ENCODE measurements around the gene RPA1.

RPA1 gene

DNA sequence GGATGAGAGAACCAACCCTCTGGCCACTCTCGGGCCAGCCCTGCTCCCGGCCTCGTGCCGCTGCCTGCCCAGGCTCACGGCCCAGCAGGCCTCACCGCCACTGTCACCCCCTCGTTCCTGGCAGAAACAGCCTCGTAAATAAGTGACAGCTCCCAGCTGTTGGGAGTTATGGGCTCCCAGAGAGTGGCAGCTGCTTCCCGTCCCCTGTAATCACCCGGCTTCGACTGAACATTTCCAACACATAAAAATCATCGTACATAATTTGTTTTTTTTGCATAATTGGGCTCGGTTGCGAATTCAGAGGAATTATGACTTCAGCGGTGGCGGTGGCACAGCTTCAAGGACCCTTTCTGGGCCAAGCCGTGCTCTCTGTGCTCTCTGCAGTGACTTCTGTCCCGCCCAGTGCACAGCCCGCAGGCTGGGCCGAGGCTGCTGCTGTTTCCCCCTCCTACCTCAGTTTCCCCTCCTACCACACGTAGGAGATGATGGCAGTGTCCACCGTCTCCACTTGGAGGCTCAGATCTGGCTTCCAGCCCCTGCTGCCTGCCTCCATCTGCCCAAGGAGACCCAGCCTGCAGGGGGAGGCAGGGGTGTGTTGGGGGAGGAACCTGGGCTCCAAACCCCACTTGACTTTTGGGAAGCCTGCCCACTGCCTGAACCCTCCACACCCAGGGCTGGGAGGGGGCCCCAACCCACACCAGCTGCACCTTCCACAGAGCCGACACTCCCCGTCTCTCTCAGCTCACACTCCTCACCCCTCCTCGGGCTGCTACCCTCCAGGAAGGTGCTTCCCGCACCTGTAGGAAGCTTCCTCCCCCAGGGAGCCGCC is 110.4 kb downstream of the RPA1 start:
- Histone ChIP-seq H3K9me3 (ENCODE audit: insufficient read depth, low read depth, low read length) (no peaks in the 10 kb centered on the region), H3K27ac (ENCODE audit: low read length) (no peak overlapping the region), H3K27me3 (ENCODE audit: insufficient read depth, low read length) (no peaks in the 10 kb centered on the region), H3K36me3 (ENCODE audit: insufficient read depth, low read depth, low read length) (no peaks in the 10 kb centered on the region), H3K9ac (ENCODE audit: low read depth, low read length) (no peak overlapping the region), H3K4me3 (ENCODE audit: low read length) (no peak overlapping the region), H3K4me1 (ENCODE audit: insufficient read depth, low read length) (no peaks in the 10 kb centered on the region)

DNA sequence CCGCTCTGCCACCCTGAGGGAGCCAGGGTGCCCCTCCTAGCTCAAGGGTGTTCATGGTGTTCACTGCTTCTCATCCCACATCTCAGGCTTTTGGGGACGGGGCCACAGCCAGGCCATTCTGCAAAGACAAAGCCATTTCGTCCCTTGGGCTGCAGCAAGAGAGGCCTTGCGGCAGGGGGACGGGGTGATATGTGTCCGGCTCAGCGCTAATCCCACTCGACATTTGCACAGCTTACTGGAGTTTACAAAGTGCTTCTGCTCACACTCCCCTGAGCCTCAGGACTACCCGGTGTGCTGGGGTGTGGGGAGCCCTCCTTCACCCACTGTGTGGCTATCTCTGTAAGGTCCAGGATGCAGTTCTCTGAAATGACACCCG is 111.0 kb downstream of the RPA1 start:
- H3K4me1 ChIP-seq (ENCODE audit: insufficient read depth, low read length), result no peaks in the 10 kb centered on the region
- no peaks in the 10 kb centered on the region for H3K27me3 ChIP-seq (ENCODE audit: insufficient read depth, low read length)
- H3K9ac ChIP-seq (ENCODE audit: low read depth, low read length), result no peak overlapping the region
- H3K27ac ChIP-seq (ENCODE audit: low read length), result no peak overlapping the region
- H3K9me3 ChIP-seq (ENCODE audit: insufficient read depth, low read depth, low read length), result no peaks in the 10 kb centered on the region
- H3K4me3 ChIP-seq (ENCODE audit: low read length), result no peak overlapping the region
- no peaks in the 10 kb centered on the region for H3K36me3 ChIP-seq (ENCODE audit: insufficient read depth, low read depth, low read length)

DNA sequence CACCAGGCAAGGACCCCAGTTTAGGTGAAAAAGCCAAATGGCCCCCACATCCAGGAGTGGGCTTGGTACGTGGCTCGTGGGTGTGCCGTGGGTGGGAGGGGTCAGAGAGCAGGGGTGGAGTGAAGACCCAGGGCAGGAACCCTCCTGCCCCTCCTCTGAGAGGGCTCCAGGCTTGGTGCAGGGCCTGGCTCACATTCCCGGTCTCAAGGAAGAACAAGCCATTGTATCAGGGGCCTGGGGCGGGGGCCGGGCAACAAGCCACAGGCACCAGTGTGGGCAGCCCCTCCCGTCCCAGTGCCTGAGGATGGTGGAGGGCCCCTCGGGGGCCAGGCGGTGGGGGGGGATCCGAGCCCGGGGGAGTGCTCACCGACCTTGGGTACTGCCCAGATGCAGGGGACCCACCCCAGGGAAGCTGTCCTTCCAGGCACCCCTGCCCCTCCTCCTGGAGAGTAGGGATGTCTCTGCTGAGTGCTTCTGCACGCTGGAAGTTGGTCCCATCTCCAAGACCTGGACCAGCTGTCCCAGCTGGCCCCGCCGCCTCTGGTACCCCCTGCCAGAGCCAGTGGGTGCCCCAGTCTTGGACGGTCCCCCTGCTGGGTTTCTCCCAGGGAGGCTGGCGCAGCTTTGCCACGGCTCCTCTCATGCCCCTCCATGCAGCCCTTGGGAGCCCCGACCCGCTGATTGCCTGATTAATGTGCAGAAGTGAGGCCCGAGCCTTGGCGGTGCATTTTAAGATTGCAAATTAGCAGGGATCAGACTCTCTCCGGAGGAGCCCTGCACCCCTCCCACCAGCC is 111.7 kb downstream of the RPA1 start:
- no peaks in the 10 kb centered on the region for H3K27me3 ChIP-seq (ENCODE audit: insufficient read depth, low read length)
- H3K9ac ChIP-seq (ENCODE audit: low read depth, low read length), result no peak overlapping the region
- H3K4me3 ChIP-seq (ENCODE audit: low read length), result no peak overlapping the region
- no peak overlapping the region for H3K27ac ChIP-seq (ENCODE audit: low read length)
- H3K4me1 ChIP-seq (ENCODE audit: insufficient read depth, low read length), result no peaks in the 10 kb centered on the region
- no peaks in the 10 kb centered on the region for H3K9me3 ChIP-seq (ENCODE audit: insufficient read depth, low read depth, low read length)
- no peaks in the 10 kb centered on the region for H3K36me3 ChIP-seq (ENCODE audit: insufficient read depth, low read depth, low read length)

DNA sequence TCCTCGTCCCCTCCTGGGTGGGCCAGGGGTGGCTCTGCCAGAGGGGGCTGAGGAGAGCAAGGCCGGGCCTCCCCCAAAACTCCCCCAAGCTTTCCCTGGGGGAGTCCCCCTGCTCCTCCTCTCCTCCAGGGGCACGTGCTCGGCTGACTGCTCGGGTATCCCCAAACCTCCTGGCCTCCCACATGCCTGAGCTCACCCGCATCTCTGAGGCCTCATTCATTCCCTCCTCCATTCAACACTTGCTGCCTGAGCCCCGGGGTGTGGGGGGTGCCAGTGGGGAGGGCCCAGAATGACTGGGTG is 112.2 kb downstream of the RPA1 start:
- H3K4me3 ChIP-seq (ENCODE audit: low read length), result no peak overlapping the region
- H3K27me3 ChIP-seq (ENCODE audit: insufficient read depth, low read length), result no peaks in the 10 kb centered on the region
- H3K9ac ChIP-seq (ENCODE audit: low read depth, low read length), result no peak overlapping the region
- H3K36me3 ChIP-seq (ENCODE audit: insufficient read depth, low read depth, low read length), result no peaks in the 10 kb centered on the region
- no peak overlapping the region for H3K27ac ChIP-seq (ENCODE audit: low read length)
- H3K9me3 ChIP-seq (ENCODE audit: insufficient read depth, low read depth, low read length), result no peaks in the 10 kb centered on the region
- no peaks in the 10 kb centered on the region for H3K4me1 ChIP-seq (ENCODE audit: insufficient read depth, low read length)

GRCh38 chr17:1942666-1943435 is 113.0 kb downstream of the RPA1 start:
- no peaks in the 10 kb centered on the region for H3K4me1 ChIP-seq (ENCODE audit: insufficient read depth, low read length)
- no peaks in the 10 kb centered on the region for H3K9me3 ChIP-seq (ENCODE audit: insufficient read depth, low read depth, low read length)
- H3K27me3 ChIP-seq (ENCODE audit: insufficient read depth, low read length), result no peaks in the 10 kb centered on the region
- no peak overlapping the region for H3K9ac ChIP-seq (ENCODE audit: low read depth, low read length)
- no peaks in the 10 kb centered on the region for H3K36me3 ChIP-seq (ENCODE audit: insufficient read depth, low read depth, low read length)
- no peak overlapping the region for H3K27ac ChIP-seq (ENCODE audit: low read length)
- H3K4me3 ChIP-seq (ENCODE audit: low read length), result no peak overlapping the region

GRCh38 chr17:1943436-1943831 is 113.6 kb downstream of the RPA1 start:
- H3K9me3 ChIP-seq (ENCODE audit: insufficient read depth, low read depth, low read length), result no peaks in the 10 kb centered on the region
- no peak overlapping the region for H3K9ac ChIP-seq (ENCODE audit: low read depth, low read length)
- no peaks in the 10 kb centered on the region for H3K4me1 ChIP-seq (ENCODE audit: insufficient read depth, low read length)
- H3K27me3 ChIP-seq (ENCODE audit: insufficient read depth, low read length), result no peaks in the 10 kb centered on the region
- no peak overlapping the region for H3K27ac ChIP-seq (ENCODE audit: low read length)
- H3K4me3 ChIP-seq (ENCODE audit: low read length), result no peak overlapping the region
- H3K36me3 ChIP-seq (ENCODE audit: insufficient read depth, low read depth, low read length), result no peaks in the 10 kb centered on the region

DNA sequence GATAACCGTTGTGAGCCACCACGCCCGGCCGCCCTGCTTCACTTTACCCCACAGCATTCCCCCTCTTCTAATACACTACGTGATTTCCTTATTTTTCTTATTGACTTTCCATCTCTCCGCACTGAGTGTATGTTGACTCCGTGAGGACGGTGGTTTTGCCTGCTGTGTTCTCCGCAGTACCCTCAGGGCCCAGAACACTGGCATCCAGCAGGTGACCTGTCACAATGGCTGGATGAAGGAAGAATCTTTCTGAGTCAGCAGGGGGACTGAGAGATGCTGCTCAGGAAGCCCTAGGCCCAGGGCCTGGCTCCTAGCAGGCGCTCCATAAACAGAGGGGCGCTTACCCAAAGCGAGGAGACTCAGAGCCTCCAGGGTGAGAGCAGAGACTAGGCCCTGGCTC is 115.8 kb downstream of the RPA1 start:
- no peaks in the 10 kb centered on the region for H3K27me3 ChIP-seq (ENCODE audit: insufficient read depth, low read length)
- no peaks in the 10 kb centered on the region for H3K4me1 ChIP-seq (ENCODE audit: insufficient read depth, low read length)
- no peaks in the 10 kb centered on the region for H3K36me3 ChIP-seq (ENCODE audit: insufficient read depth, low read depth, low read length)
- no peak overlapping the region for H3K9ac ChIP-seq (ENCODE audit: low read depth, low read length)
- H3K27ac ChIP-seq (ENCODE audit: low read length), result no peak overlapping the region
- no peak overlapping the region for H3K4me3 ChIP-seq (ENCODE audit: low read length)
- H3K9me3 ChIP-seq (ENCODE audit: insufficient read depth, low read depth, low read length), result no peaks in the 10 kb centered on the region

GRCh38 chr17:1946021-1946932 is 116.5 kb downstream of the RPA1 start:
- Histone ChIP-seq H3K4me1 (ENCODE audit: insufficient read depth, low read length) (no peaks in the 10 kb centered on the region), H3K4me3 (ENCODE audit: low read length) (no peak overlapping the region), H3K36me3 (ENCODE audit: insufficient read depth, low read depth, low read length) (no peaks in the 10 kb centered on the region), H3K9me3 (ENCODE audit: insufficient read depth, low read depth, low read length) (no peaks in the 10 kb centered on the region), H3K27me3 (ENCODE audit: insufficient read depth, low read length) (no peaks in the 10 kb centered on the region), H3K9ac (ENCODE audit: low read depth, low read length) (no peak overlapping the region), H3K27ac (ENCODE audit: low read length) (no peak overlapping the region)

GRCh38 chr17:1947229-1947742 is 117.5 kb downstream of the RPA1 start:
- no peaks in the 10 kb centered on the region for H3K27me3 ChIP-seq (ENCODE audit: insufficient read depth, low read length)
- H3K9ac ChIP-seq (ENCODE audit: low read depth, low read length), result no peak overlapping the region
- no peaks in the 10 kb centered on the region for H3K4me1 ChIP-seq (ENCODE audit: insufficient read depth, low read length)
- H3K36me3 ChIP-seq (ENCODE audit: insufficient read depth, low read depth, low read length), result no peaks in the 10 kb centered on the region
- no peak overlapping the region for H3K4me3 ChIP-seq (ENCODE audit: low read length)
- H3K27ac ChIP-seq (ENCODE audit: low read length), result no peak overlapping the region
- no peaks in the 10 kb centered on the region for H3K9me3 ChIP-seq (ENCODE audit: insufficient read depth, low read depth, low read length)

GRCh38 chr17:1947743-1948516 is 118.1 kb downstream of the RPA1 start:
- Histone ChIP-seq H3K36me3 (ENCODE audit: insufficient read depth, low read depth, low read length) (no peaks in the 10 kb centered on the region), H3K4me1 (ENCODE audit: insufficient read depth, low read length) (no peaks in the 10 kb centered on the region), H3K9ac (ENCODE audit: low read depth, low read length) (no peak overlapping the region), H3K27me3 (ENCODE audit: insufficient read depth, low read length) (no peaks in the 10 kb centered on the region), H3K4me3 (ENCODE audit: low read length) (no peak overlapping the region), H3K27ac (ENCODE audit: low read length) (no peak overlapping the region), H3K9me3 (ENCODE audit: insufficient read depth, low read depth, low read length) (no peaks in the 10 kb centered on the region)

Measured in iPS-20b (cell line).